ENCODE data around the gene BCL7B. TPM values are rescaled to one million over a fixed set of nuclear protein-coding genes. Genes with fewer than 3 reads are reported as not detected.

BCL7B gene
- 60.4 to 77.9 TPM (median 68.9 TPM) in 5 replicates for total RNA-seq (2022; extraction: Qiagen RNA extraction)

GRCh38 chr7:73557397-73558257 lies at the start of gene BCL7B:
Gene BCL7B, minus strand, starts transcription at chr7:73557690. Its CDS starts 112 bp downstream, at chr7:73557578.

GRCh38 chr7:73578342-73579128 lies 21.0 kb upstream of the BCL7B start, which contains the start of gene TBL2:
Gene TBL2, minus strand, starts transcription at chr7:73578579. Its CDS starts 30 bp downstream, at chr7:73578549.

GRCh38 chr7:73522105-73522872 lies 35.2 kb downstream of the BCL7B start, which contains the start of gene BAZ1B:
Gene BAZ1B, minus strand, starts transcription at chr7:73522293. Its CDS starts 360 bp downstream, at chr7:73521933.

Other genes with a start within 250 kb of the BCL7B start
- gene NSUN5, start 248.9 kb downstream of the BCL7B start, total RNA-seq (2022; extraction: Qiagen RNA extraction): 48.5 to 64.9 TPM (median 63.9 TPM) in 5 replicates
- gene TRIM50, start 229.6 kb downstream of the BCL7B start, total RNA-seq (2022; extraction: Qiagen RNA extraction): not detected in 5 replicates
- not detected in 5 replicates for gene FKBP6, start 229.5 kb downstream of the BCL7B start, total RNA-seq (2022; extraction: Qiagen RNA extraction)
- gene FZD9, start 123.9 kb downstream of the BCL7B start, total RNA-seq (2022; extraction: Qiagen RNA extraction): 1.0 to 2.2 TPM (median 1.8 TPM) in 5 replicates
- 50.4 to 65.4 TPM (median 57.5 TPM) in 5 replicates for gene BAZ1B, start 35.4 kb downstream of the BCL7B start, total RNA-seq (2022; extraction: Qiagen RNA extraction)
- 50.9 to 57.8 TPM (median 53.4 TPM) in 5 replicates for gene TBL2, start 20.9 kb upstream of the BCL7B start, total RNA-seq (2022; extraction: Qiagen RNA extraction)
- 0.45 to 2.1 TPM (median 1.1 TPM) in 5 replicates for gene MLXIPL, start 66.8 kb upstream of the BCL7B start, total RNA-seq (2022; extraction: Qiagen RNA extraction)
- 2.4 to 6.4 TPM (median 4.7 TPM) in 5 replicates for gene VPS37D, start 110.1 kb upstream of the BCL7B start, total RNA-seq (2022; extraction: Qiagen RNA extraction)
- gene DNAJC30, start 125.8 kb upstream of the BCL7B start, total RNA-seq (2022; extraction: Qiagen RNA extraction): 7.5 to 10.5 TPM (median 10.2 TPM) in 5 replicates
- 126 to 159 TPM (median 134 TPM) in 5 replicates for gene BUD23, start 125.9 kb upstream of the BCL7B start, total RNA-seq (2022; extraction: Qiagen RNA extraction)
- 69.7 to 85.9 TPM (median 79.3 TPM) in 5 replicates for gene STX1A, start 162.0 kb upstream of the BCL7B start, total RNA-seq (2022; extraction: Qiagen RNA extraction)
- 20.2 to 26.6 TPM (median 25.6 TPM) in 5 replicates for gene ABHD11, start 181.1 kb upstream of the BCL7B start, total RNA-seq (2022; extraction: Qiagen RNA extraction)
- 1.2 to 3.8 TPM (median 3.4 TPM) in 5 replicates for gene CLDN3, start 212.6 kb upstream of the BCL7B start, total RNA-seq (2022; extraction: Qiagen RNA extraction)